Liver (tissue), 9 donors: Measurements from ENCODE around the gene RABL3. TPM values are rescaled to one million over a fixed set of nuclear protein-coding genes. Genes with fewer than 3 reads are reported as not detected.

ENCODE experiments used
- DNase-seq: peaks from one replicate; pipeline ENCODE4 v3.0.0-alpha.2; 2017; ENCODE audit warnings: low spot score
- H3K27ac ChIP-seq, 2 donors: one replicate each; pipeline ENCODE4 v1.7.0; 2013; ENCODE audit warnings: inconsistent platforms in 2 of 2, low read length in 2 of 2, control low read depth in 1 of 2, low read depth in 1 of 2, mild to moderate bottlenecking in 1 of 2
- H3K27me3 ChIP-seq, 4 donors: one replicate each; pipeline versions ENCODE4 v1.6.1 to v1.7.0; 2013; ENCODE audit warnings: low read length in 3 of 4, inconsistent platforms in 1 of 4, mild to moderate bottlenecking in 1 of 4, moderate library complexity in 1 of 4; ENCODE audit not compliant: control insufficient read depth in 4 of 4, insufficient read depth in 4 of 4
- H3K36me3 ChIP-seq, 4 donors: one replicate each; pipeline versions ENCODE4 v1.6.1 to v1.7.0; 2013; ENCODE audit warnings: low read length in 3 of 4, mild to moderate bottlenecking in 3 of 4, low read depth in 1 of 4, moderate library complexity in 1 of 4; ENCODE audit not compliant: control insufficient read depth in 4 of 4, insufficient read depth in 3 of 4
- H3K4me1 ChIP-seq, 4 donors: one replicate each; pipeline versions ENCODE4 v1.6.1 to v1.7.0; 2013; ENCODE audit warnings: low read length in 3 of 4, mild to moderate bottlenecking in 3 of 4, moderate library complexity in 1 of 4; ENCODE audit not compliant: control insufficient read depth in 4 of 4, insufficient read depth in 4 of 4
- H3K4me3 ChIP-seq, 3 donors: one replicate each; pipeline versions ENCODE4 v1.6.1 to v1.7.0; 2013; ENCODE audit warnings: low read length in 3 of 3, control low read depth in 1 of 3, low read depth in 1 of 3, mild to moderate bottlenecking in 1 of 3
- H3K9ac ChIP-seq, 2 donors: one replicate each; pipeline ENCODE4 v1.7.0; 2013; ENCODE audit warnings: low read length in 2 of 2, mild to moderate bottlenecking in 2 of 2, moderate library complexity in 2 of 2, control low read depth in 1 of 2, low read depth in 1 of 2
- H3K9me3 ChIP-seq, 4 donors: one replicate each; pipeline versions ENCODE4 v1.6.1 to v1.7.0; 2013; ENCODE audit warnings: low read length in 3 of 4; ENCODE audit not compliant: control insufficient read depth in 4 of 4
- EGR1 ChIP-seq, 2 donors: IDR thresholded peaks; 2 replicates each; pipeline ENCODE4 v1.6.1; 2016 to 2018; ENCODE audit warnings: antibody characterized with exemption in 2 of 2, low read depth in 2 of 2
- FOXA1 ChIP-seq: IDR thresholded peaks from 2 replicates; pipeline ENCODE4 v1.6.1; 2016; ENCODE audit warnings: antibody characterized with exemption
- FOXA2 ChIP-seq: IDR thresholded peaks from 2 replicates; pipeline ENCODE4 v1.6.1; 2016; ENCODE audit warnings: antibody characterized with exemption
- GABPA ChIP-seq, 2 donors: IDR thresholded peaks in 1 of 2; conservative IDR thresholded peaks in 1 of 2; 2 replicates each; pipeline ENCODE4 v1.6.1; 2016; ENCODE audit warnings: antibody characterized with exemption in 2 of 2, mild to moderate bottlenecking in 1 of 2, moderate library complexity in 1 of 2
- HNF4A ChIP-seq, 2 donors: conservative IDR thresholded peaks; 2 replicates each; pipeline ENCODE4 v1.6.1; 2016; ENCODE audit warnings: antibody characterized with exemption in 2 of 2, mild to moderate bottlenecking in 2 of 2
- HNF4G ChIP-seq: IDR thresholded peaks from 2 replicates; pipeline ENCODE4 v1.6.1; 2016; ENCODE audit warnings: antibody characterized with exemption
- JUND ChIP-seq, 2 donors: IDR thresholded peaks; 2 replicates each; pipeline ENCODE4 v1.6.1; 2016; ENCODE audit warnings: antibody characterized with exemption in 2 of 2
- MAX ChIP-seq: IDR thresholded peaks from 2 replicates; pipeline ENCODE4 v1.6.1; 2016; ENCODE audit warnings: antibody characterized with exemption
- NR2F2 ChIP-seq: IDR thresholded peaks from 2 replicates; pipeline ENCODE4 v1.6.1; 2016; ENCODE audit warnings: antibody characterized with exemption
- RAD21 ChIP-seq, 2 donors: IDR thresholded peaks; 2 replicates each; pipeline ENCODE4 v1.6.1; 2016; ENCODE audit warnings: antibody characterized with exemption in 2 of 2, mild to moderate bottlenecking in 2 of 2
- REST ChIP-seq: IDR thresholded peaks from 2 replicates; pipeline ENCODE4 v1.6.1; 2016; ENCODE audit warnings: antibody characterized with exemption, mild to moderate bottlenecking
- RXRA ChIP-seq, 2 donors: IDR thresholded peaks; 2 replicates each; pipeline ENCODE4 v1.6.1; 2017 to 2018; ENCODE audit warnings: antibody characterized with exemption in 2 of 2, mild to moderate bottlenecking in 1 of 2
- SP1 ChIP-seq: IDR thresholded peaks from 2 replicates; pipeline ENCODE4 v1.6.1; 2018; ENCODE audit warnings: antibody characterized with exemption, mild to moderate bottlenecking
- TAF1 ChIP-seq: conservative IDR thresholded peaks from 2 replicates; pipeline ENCODE4 v1.6.1; 2016; ENCODE audit warnings: antibody characterized with exemption, mild to moderate bottlenecking
- YY1 ChIP-seq: IDR thresholded peaks from 2 replicates; pipeline ENCODE4 v1.6.1; 2016; ENCODE audit warnings: antibody characterized with exemption, mild to moderate bottlenecking
- WGBS: extraction: QIAGEN DNeasy Blood & Tissue Kit; methylation state at CpG from one replicate; pipeline ENCODE4 v1.1.7; 2013; 5-methylcytosine and 5-hydroxymethylcytosine counted together
- polyA plus RNA-seq, 2 donors: library from polyadenylated mRNA; stranded (reverse) in 1 of 2; unstranded in 1 of 2; fragments of 200-250 nt in 1 of 2; fragments of >200 nt in 1 of 2; fragmentation: Nextera tagmentation in 1 of 2; extraction: Ambion mirVana in 1 of 2; gene quantifications; one replicate each; pipeline versions ENCODE4 v1.2.1 to v1.2.3, GENCODE V29; 2013 to 2015
- total RNA-seq, 2 donors: library from RNA; depleted of rRNA; stranded (reverse); fragments of >200 nt; gene quantifications; one replicate each; pipeline ENCODE4 v1.2.3, GENCODE V29; 2014
- TF ChIP-seq, protein P1 (sequence below): fragments of 150-350 bp; IDR thresholded peaks from 2 replicates; pipeline ENCODE4 v1.5.1; 2017; ENCODE audit warnings: improper control_type of control experiment, low read depth, low read length; ENCODE audit not compliant: missing input control
- donor health status: healthy.
- donor health status: healthy.
- donor health status: healthy.
- donor health status: healthy.
- donor health status: healthy.

RABL3 gene
- total and polyA plus RNA-seq, 4 donors = 8.6 to 14.1 (median 13.1) TPM

GRCh38 chr3:120645083-120645845, 97.1 kb downstream of the RABL3 start:
- Histone ChIP-seq H3K9me3 (no peaks in the 10 kb centered on the region), H3K27ac (no peak overlapping the region), H3K36me3 (peaks cover 8 to 91% (median 85%) of the 10 kb centered on the region in 4 donors), H3K4me1 (no peaks in the 10 kb centered on the region), H3K4me3 (no peak overlapping the region), H3K9ac (no peak overlapping the region), H3K27me3 (no peaks in the 10 kb centered on the region)
- no peak for TF ChIP-seq EGR1 (IDR thresholded peaks at IDR 0.05; ENCODE audit: low read depth in 2 of 2)
- no peak for TF ChIP-seq YY1
- TF ChIP-seq SP1 = no peak
- no peak for TF ChIP-seq TAF1
- no peak for TF ChIP-seq RXRA (IDR thresholded peaks at IDR 0.05)
- no peak for TF ChIP-seq GABPA (IDR thresholded peaks at IDR 0.05 in 1 of 2, conservative IDR thresholded peaks at IDR 0.05 in 1 of 2)
- no peak for TF ChIP-seq MAX
- TF ChIP-seq, protein P1, sequence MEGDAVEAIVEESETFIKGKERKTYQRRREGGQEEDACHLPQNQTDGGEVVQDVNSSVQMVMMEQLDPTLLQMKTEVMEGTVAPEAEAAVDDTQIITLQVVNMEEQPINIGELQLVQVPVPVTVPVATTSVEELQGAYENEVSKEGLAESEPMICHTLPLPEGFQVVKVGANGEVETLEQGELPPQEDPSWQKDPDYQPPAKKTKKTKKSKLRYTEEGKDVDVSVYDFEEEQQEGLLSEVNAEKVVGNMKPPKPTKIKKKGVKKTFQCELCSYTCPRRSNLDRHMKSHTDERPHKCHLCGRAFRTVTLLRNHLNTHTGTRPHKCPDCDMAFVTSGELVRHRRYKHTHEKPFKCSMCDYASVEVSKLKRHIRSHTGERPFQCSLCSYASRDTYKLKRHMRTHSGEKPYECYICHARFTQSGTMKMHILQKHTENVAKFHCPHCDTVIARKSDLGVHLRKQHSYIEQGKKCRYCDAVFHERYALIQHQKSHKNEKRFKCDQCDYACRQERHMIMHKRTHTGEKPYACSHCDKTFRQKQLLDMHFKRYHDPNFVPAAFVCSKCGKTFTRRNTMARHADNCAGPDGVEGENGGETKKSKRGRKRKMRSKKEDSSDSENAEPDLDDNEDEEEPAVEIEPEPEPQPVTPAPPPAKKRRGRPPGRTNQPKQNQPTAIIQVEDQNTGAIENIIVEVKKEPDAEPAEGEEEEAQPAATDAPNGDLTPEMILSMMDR = no peak
- TF ChIP-seq HNF4G = no peak
- no peak for TF ChIP-seq JUND (IDR thresholded peaks at IDR 0.05)
- no peak for TF ChIP-seq NR2F2
- no peak for TF ChIP-seq HNF4A (conservative IDR thresholded peaks at IDR 0.05)
- DNase-seq = no peak
- WGBS = 79% methylated on average over 5 of the region's 5 CpGs

DNA sequence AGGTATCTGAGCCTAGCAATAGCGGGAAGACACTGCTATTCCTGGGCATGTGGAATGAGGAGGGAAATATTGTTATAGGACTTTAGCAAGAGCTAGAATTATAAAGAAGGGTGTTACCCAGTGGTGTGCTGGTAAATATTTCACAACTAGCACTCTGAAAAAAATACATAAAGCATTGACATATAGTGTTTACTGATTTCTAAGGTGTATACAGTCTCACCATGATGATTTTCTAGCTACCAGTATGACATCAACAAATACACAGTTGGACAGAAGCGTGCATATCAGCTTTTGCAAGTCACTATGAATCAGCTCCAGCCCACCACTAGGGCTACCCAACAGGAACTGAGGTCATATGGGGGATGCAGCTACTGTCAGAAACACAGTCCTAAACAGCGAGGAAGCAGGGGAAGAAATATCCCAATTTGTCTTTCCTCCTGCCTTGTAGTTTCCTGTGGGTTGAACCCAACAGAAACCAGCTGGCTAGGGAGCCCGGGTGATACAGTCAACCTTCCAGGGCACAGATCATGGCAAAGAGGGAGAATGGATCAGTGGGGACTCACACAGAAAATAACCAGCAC, 99.9 kb downstream of the RABL3 start:
- 65% methylated on average over 4 of the region's 4 CpGs for WGBS
- Histone ChIP-seq H3K27me3 (no peaks in the 10 kb centered on the region), H3K27ac (no peak overlapping the region), H3K36me3 (peaks cover 3 to 85% (median 83%) of the 10 kb centered on the region in 4 donors), H3K9me3 (no peaks in the 10 kb centered on the region), H3K9ac (no peak overlapping the region), H3K4me1 (peaks cover 0 to 16% (median 4%) of the 10 kb centered on the region in 4 donors), H3K4me3 (no peak overlapping the region)
- DNase-seq = no peak
- TF ChIP-seq, protein P1 = no peak
- no peak for TF ChIP-seq FOXA2
- no peak for TF ChIP-seq FOXA1
- TF ChIP-seq EGR1 (IDR thresholded peaks at IDR 0.05; ENCODE audit: low read depth in 2 of 2) = no peak
- TF ChIP-seq MAX = no peak
- TF ChIP-seq NR2F2 = no peak
- TF ChIP-seq RAD21 (IDR thresholded peaks at IDR 0.05) = no peak
- no peak for TF ChIP-seq HNF4G
- no peak for TF ChIP-seq HNF4A (conservative IDR thresholded peaks at IDR 0.05)
- TF ChIP-seq GABPA (IDR thresholded peaks at IDR 0.05 in 1 of 2, conservative IDR thresholded peaks at IDR 0.05 in 1 of 2) = no peak
- TF ChIP-seq TAF1 = no peak
- TF ChIP-seq REST = no peak
